Measurements from ENCODE around the gene FMO2.

The FMO2 gene

GRCh38 chr1:171185091-171185490 lies at the start of gene FMO2:
TSS of gene FMO2 (plus strand) at chr1:171185300. CDS start at chr1:171185714, 414 bp downstream.
- H3K4me1 ChIP-seq (ENCODE audit: control insufficient read depth, insufficient read depth, low read length), result no peaks in the 10 kb centered on the region
- H3K9ac ChIP-seq (ENCODE audit: low read depth, low read length), result no peak within 1 kb of the TSS
- no peak within 1 kb of the TSS for H3K27ac ChIP-seq (ENCODE audit: low read depth, low read length)
- no peaks in the 10 kb centered on the region for H3K9me3 ChIP-seq (ENCODE audit: control insufficient read depth, insufficient read depth, low read length)
- H3K36me3 ChIP-seq (ENCODE audit: control insufficient read depth, insufficient read depth, low read length), result no peaks in the 10 kb centered on the region
- no peak within 1 kb of the TSS for H3K4me3 ChIP-seq (ENCODE audit: low read depth, low read length)
- no peaks in the 10 kb centered on the region for H3K27me3 ChIP-seq (ENCODE audit: control insufficient read depth, insufficient read depth, low read length)

- Histone ChIP-seq H3K27ac (ENCODE audit: low read depth, low read length) (no peak overlapping the region), H3K27me3 (ENCODE audit: control insufficient read depth, insufficient read depth, low read length) (no peaks in the 10 kb centered on the region), H3K9me3 (ENCODE audit: control insufficient read depth, insufficient read depth, low read length) (no peaks in the 10 kb centered on the region), H3K4me3 (ENCODE audit: low read depth, low read length) (no peak overlapping the region), H3K9ac (ENCODE audit: low read depth, low read length) (no peak overlapping the region), H3K36me3 (ENCODE audit: control insufficient read depth, insufficient read depth, low read length) (no peaks in the 10 kb centered on the region), H3K4me1 (ENCODE audit: control insufficient read depth, insufficient read depth, low read length) (peaks cover 14% of the 10 kb centered on the region)
These were observed 47.5 kb upstream of the FMO2 start for GRCh38 chr1:171137580-171137979.

- Histone ChIP-seq H3K4me1 (ENCODE audit: control insufficient read depth, insufficient read depth, low read length) (peaks cover 17% of the 10 kb centered on the region), H3K9ac (ENCODE audit: low read depth, low read length) (no peak overlapping the region), H3K27me3 (ENCODE audit: control insufficient read depth, insufficient read depth, low read length) (no peaks in the 10 kb centered on the region), H3K27ac (ENCODE audit: low read depth, low read length) (no peak overlapping the region), H3K36me3 (ENCODE audit: control insufficient read depth, insufficient read depth, low read length) (no peaks in the 10 kb centered on the region), H3K4me3 (ENCODE audit: low read depth, low read length) (no peak overlapping the region), H3K9me3 (ENCODE audit: control insufficient read depth, insufficient read depth, low read length) (no peaks in the 10 kb centered on the region)
These were observed 46.1 kb upstream of the FMO2 start for GRCh38 chr1:171138980-171139379.

- peaks cover 17% of the 10 kb centered on the region for H3K4me1 ChIP-seq (ENCODE audit: control insufficient read depth, insufficient read depth, low read length)
These were observed 45.2 kb upstream of the FMO2 start for GRCh38 chr1:171139890-171140289.

GRCh38 chr1:171140401-171140800 lies 44.7 kb upstream of the FMO2 start:
- Histone ChIP-seq H3K36me3 (ENCODE audit: control insufficient read depth, insufficient read depth, low read length) (no peaks in the 10 kb centered on the region), H3K4me1 (ENCODE audit: control insufficient read depth, insufficient read depth, low read length) (peaks cover 17% of the 10 kb centered on the region), H3K27me3 (ENCODE audit: control insufficient read depth, insufficient read depth, low read length) (no peaks in the 10 kb centered on the region), H3K27ac (ENCODE audit: low read depth, low read length) (no peak overlapping the region), H3K9ac (ENCODE audit: low read depth, low read length) (no peak overlapping the region), H3K9me3 (ENCODE audit: control insufficient read depth, insufficient read depth, low read length) (no peaks in the 10 kb centered on the region), H3K4me3 (ENCODE audit: low read depth, low read length) (no peak overlapping the region)

More at GRCh38 chr1:171139890-171140289, 45.2 kb upstream of the FMO2 start:
- Histone ChIP-seq H3K4me3 (ENCODE audit: low read depth, low read length) (no peak overlapping the region), H3K9ac (ENCODE audit: low read depth, low read length) (no peak overlapping the region), H3K27me3 (ENCODE audit: control insufficient read depth, insufficient read depth, low read length) (no peaks in the 10 kb centered on the region), H3K9me3 (ENCODE audit: control insufficient read depth, insufficient read depth, low read length) (no peaks in the 10 kb centered on the region), H3K27ac (ENCODE audit: low read depth, low read length) (no peak overlapping the region), H3K36me3 (ENCODE audit: control insufficient read depth, insufficient read depth, low read length) (no peaks in the 10 kb centered on the region)

- Histone ChIP-seq H3K9ac (ENCODE audit: low read depth, low read length) (no peak overlapping the region), H3K9me3 (ENCODE audit: control insufficient read depth, insufficient read depth, low read length) (no peaks in the 10 kb centered on the region), H3K27ac (ENCODE audit: low read depth, low read length) (no peak overlapping the region), H3K36me3 (ENCODE audit: control insufficient read depth, insufficient read depth, low read length) (no peaks in the 10 kb centered on the region), H3K27me3 (ENCODE audit: control insufficient read depth, insufficient read depth, low read length) (no peaks in the 10 kb centered on the region), H3K4me1 (ENCODE audit: control insufficient read depth, insufficient read depth, low read length) (peaks cover 17% of the 10 kb centered on the region), H3K4me3 (ENCODE audit: low read depth, low read length) (no peak overlapping the region)
These were observed 44.0 kb upstream of the FMO2 start for GRCh38 chr1:171140956-171141687.

- no peaks in the 10 kb centered on the region for H3K36me3 ChIP-seq (ENCODE audit: control insufficient read depth, insufficient read depth, low read length)
- H3K27me3 ChIP-seq (ENCODE audit: control insufficient read depth, insufficient read depth, low read length), result no peaks in the 10 kb centered on the region
- no peak overlapping the region for H3K9ac ChIP-seq (ENCODE audit: low read depth, low read length)
- H3K9me3 ChIP-seq (ENCODE audit: control insufficient read depth, insufficient read depth, low read length), result no peaks in the 10 kb centered on the region
- no peak overlapping the region for H3K27ac ChIP-seq (ENCODE audit: low read depth, low read length)
- no peak overlapping the region for H3K4me3 ChIP-seq (ENCODE audit: low read depth, low read length)
- peaks cover 17% of the 10 kb centered on the region for H3K4me1 ChIP-seq (ENCODE audit: control insufficient read depth, insufficient read depth, low read length)
These were observed 43.2 kb upstream of the FMO2 start for GRCh38 chr1:171141688-171142415.

- H3K9ac ChIP-seq (ENCODE audit: low read depth, low read length), result no peak overlapping the region
These were observed 42.4 kb upstream of the FMO2 start for GRCh38 chr1:171142416-171143385.

GRCh38 chr1:171150156-171150555 lies 34.9 kb upstream of the FMO2 start:
- Histone ChIP-seq H3K4me1 (ENCODE audit: control insufficient read depth, insufficient read depth, low read length) (no peaks in the 10 kb centered on the region; the same call in 1 of the 2 replicates), H3K4me3 (ENCODE audit: low read depth, low read length) (no peak overlapping the region), H3K27ac (ENCODE audit: low read depth, low read length) (no peak overlapping the region)

More at GRCh38 chr1:171142416-171143385, 42.4 kb upstream of the FMO2 start:
- H3K27ac ChIP-seq (ENCODE audit: low read depth, low read length), result no peak overlapping the region
- no peaks in the 10 kb centered on the region for H3K27me3 ChIP-seq (ENCODE audit: control insufficient read depth, insufficient read depth, low read length)
- no peaks in the 10 kb centered on the region for H3K9me3 ChIP-seq (ENCODE audit: control insufficient read depth, insufficient read depth, low read length)
- H3K4me1 ChIP-seq (ENCODE audit: control insufficient read depth, insufficient read depth, low read length), result peaks cover 13% of the 10 kb centered on the region
- H3K36me3 ChIP-seq (ENCODE audit: control insufficient read depth, insufficient read depth, low read length), result no peaks in the 10 kb centered on the region
- H3K4me3 ChIP-seq (ENCODE audit: low read depth, low read length), result no peak overlapping the region

GRCh38 chr1:171152549-171152948 lies 32.6 kb upstream of the FMO2 start:
- H3K27ac ChIP-seq (ENCODE audit: low read depth, low read length), result no peak overlapping the region
- no peaks in the 10 kb centered on the region; the same call in 1 of the 2 replicates for H3K4me1 ChIP-seq (ENCODE audit: control insufficient read depth, insufficient read depth, low read length)
- no peaks in the 10 kb centered on the region for H3K9me3 ChIP-seq (ENCODE audit: control insufficient read depth, insufficient read depth, low read length)
- H3K9ac ChIP-seq (ENCODE audit: low read depth, low read length), result no peak overlapping the region
- no peaks in the 10 kb centered on the region for H3K27me3 ChIP-seq (ENCODE audit: control insufficient read depth, insufficient read depth, low read length)
- H3K36me3 ChIP-seq (ENCODE audit: control insufficient read depth, insufficient read depth, low read length), result no peaks in the 10 kb centered on the region
- H3K4me3 ChIP-seq (ENCODE audit: low read depth, low read length), result no peak overlapping the region

More at GRCh38 chr1:171150156-171150555, 34.9 kb upstream of the FMO2 start:
- H3K27me3 ChIP-seq (ENCODE audit: control insufficient read depth, insufficient read depth, low read length), result no peaks in the 10 kb centered on the region
- no peaks in the 10 kb centered on the region for H3K36me3 ChIP-seq (ENCODE audit: control insufficient read depth, insufficient read depth, low read length)
- no peaks in the 10 kb centered on the region for H3K9me3 ChIP-seq (ENCODE audit: control insufficient read depth, insufficient read depth, low read length)
- H3K9ac ChIP-seq (ENCODE audit: low read depth, low read length), result no peak overlapping the region
